NT2/D1 (cell line): ENCODE results near the gene SLC49A3.

Experiments used
- YY1 ChIP-seq: IDR thresholded peaks from 2 replicates; pipeline ENCODE4 v1.6.1; 2011; ENCODE audit not compliant: insufficient read length, insufficient read depth
- ZNF274 ChIP-seq: IDR thresholded peaks from 2 replicates; pipeline ENCODE4 v1.6.1; 2011; ENCODE audit warnings: mild to moderate bottlenecking, low read depth, low read length

GRCh38 chr4:710916-711315 lies 22.0 kb upstream of the SLC49A3 start:
- TF ChIP-seq ZNF274 (no peak), YY1 (no peak)
